HG03460 (cell line): ENCODE results near the gene FTSJ3.
"Not testable (repeated sequence)": the region's sequence is repeated elsewhere in the genome, so short reads cannot be mapped to it uniquely, and the experiment has no call there.

Experiments used
- ATAC-seq: cut with Tn5 transposase; IDR thresholded peaks from one replicate; pipeline ENCODE4 v1.9.1; 2021; ENCODE audit not compliant: unreplicated experiment

FTSJ3 gene

GRCh38 chr17:63828936-63829335 is 1.5 kb upstream of the FTSJ3 start:
- ATAC-seq, result no peak

- no peak for ATAC-seq
Observed at GRCh38 chr17:63827801-63828221, 348 bp upstream of the FTSJ3 start.

- no peak for ATAC-seq
Observed at GRCh38 chr17:63826468-63827001, 928 bp downstream of the FTSJ3 start.

- ATAC-seq, result no peak
Observed at GRCh38 chr17:63824362-63824761, 3.1 kb downstream of the FTSJ3 start.

GRCh38 chr17:63823659-63824331 is 3.7 kb downstream of the FTSJ3 start:
- ATAC-seq, result no peak

- ATAC-seq, result no peak
Observed at GRCh38 chr17:63822537-63822936, 4.9 kb downstream of the FTSJ3 start.

- no peak for ATAC-seq
Observed at GRCh38 chr17:63821804-63822203, 5.7 kb downstream of the FTSJ3 start.

- no peak for ATAC-seq
Observed at GRCh38 chr17:63820963-63821561, 6.4 kb downstream of the FTSJ3 start.

GRCh38 chr17:63819585-63820537 is 7.6 kb downstream of the FTSJ3 start:
- ATAC-seq, result no peak

GRCh38 chr17:63819131-63819530 is 8.3 kb downstream of the FTSJ3 start:
- no peak for ATAC-seq

GRCh38 chr17:63817736-63818385 is 9.6 kb downstream of the FTSJ3 start:
- ATAC-seq, result no peak

GRCh38 chr17:63816669-63817068 is 10.8 kb downstream of the FTSJ3 start:
- no peak for ATAC-seq

GRCh38 chr17:63816123-63816522 is 11.3 kb downstream of the FTSJ3 start:
- no peak for ATAC-seq

GRCh38 chr17:63809970-63810369 is 17.5 kb downstream of the FTSJ3 start:
- no peak for ATAC-seq

- no peak for ATAC-seq
Observed at GRCh38 chr17:63805591-63805990, 21.9 kb downstream of the FTSJ3 start.

- no peak for ATAC-seq
Observed at GRCh38 chr17:63804328-63804727, 23.1 kb downstream of the FTSJ3 start.

GRCh38 chr17:63800783-63801182 is 26.7 kb downstream of the FTSJ3 start:
- no peak for ATAC-seq

- no peak for ATAC-seq
Observed at GRCh38 chr17:63798572-63799106, 28.8 kb downstream of the FTSJ3 start.

GRCh38 chr17:63796375-63796774 is 31.1 kb downstream of the FTSJ3 start:
- not testable (repeated sequence) for ATAC-seq

GRCh38 chr17:63792055-63792729 is 35.3 kb downstream of the FTSJ3 start:
- no peak for ATAC-seq
